NCI-H69 (cell line): ENCODE measurements around the gene ATP1A1.
A peak's percentile ranks its signal among the peaks of the same experiment; 100 is the strongest.

ENCODE experiments used
- DNase-seq: peaks from one replicate; lab custom pipeline; 2025; lab: John Stamatoyannopoulos, UW

The ATP1A1 gene

DNA sequence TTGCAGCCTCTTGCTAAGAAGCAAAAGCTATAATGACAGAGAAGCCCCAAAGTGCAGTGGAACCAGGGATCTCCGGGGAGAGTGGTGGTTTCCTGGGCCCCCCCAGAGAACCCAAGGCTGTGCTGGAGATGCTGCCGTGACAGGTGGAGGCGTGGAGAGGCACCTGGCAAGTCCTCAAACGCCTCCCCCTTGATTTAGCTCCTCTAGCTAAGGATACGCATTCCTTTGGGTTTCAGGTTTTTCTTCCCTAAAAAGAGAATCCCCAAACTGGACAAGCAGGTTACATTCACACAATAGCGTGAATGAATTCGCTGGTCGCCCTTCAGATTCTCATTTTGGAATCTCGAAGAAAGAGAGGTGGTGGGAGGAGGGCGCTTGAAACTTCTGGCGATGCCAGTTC is 853 bp upstream of the ATP1A1 start:
- no peak for DNase-seq

DNA sequence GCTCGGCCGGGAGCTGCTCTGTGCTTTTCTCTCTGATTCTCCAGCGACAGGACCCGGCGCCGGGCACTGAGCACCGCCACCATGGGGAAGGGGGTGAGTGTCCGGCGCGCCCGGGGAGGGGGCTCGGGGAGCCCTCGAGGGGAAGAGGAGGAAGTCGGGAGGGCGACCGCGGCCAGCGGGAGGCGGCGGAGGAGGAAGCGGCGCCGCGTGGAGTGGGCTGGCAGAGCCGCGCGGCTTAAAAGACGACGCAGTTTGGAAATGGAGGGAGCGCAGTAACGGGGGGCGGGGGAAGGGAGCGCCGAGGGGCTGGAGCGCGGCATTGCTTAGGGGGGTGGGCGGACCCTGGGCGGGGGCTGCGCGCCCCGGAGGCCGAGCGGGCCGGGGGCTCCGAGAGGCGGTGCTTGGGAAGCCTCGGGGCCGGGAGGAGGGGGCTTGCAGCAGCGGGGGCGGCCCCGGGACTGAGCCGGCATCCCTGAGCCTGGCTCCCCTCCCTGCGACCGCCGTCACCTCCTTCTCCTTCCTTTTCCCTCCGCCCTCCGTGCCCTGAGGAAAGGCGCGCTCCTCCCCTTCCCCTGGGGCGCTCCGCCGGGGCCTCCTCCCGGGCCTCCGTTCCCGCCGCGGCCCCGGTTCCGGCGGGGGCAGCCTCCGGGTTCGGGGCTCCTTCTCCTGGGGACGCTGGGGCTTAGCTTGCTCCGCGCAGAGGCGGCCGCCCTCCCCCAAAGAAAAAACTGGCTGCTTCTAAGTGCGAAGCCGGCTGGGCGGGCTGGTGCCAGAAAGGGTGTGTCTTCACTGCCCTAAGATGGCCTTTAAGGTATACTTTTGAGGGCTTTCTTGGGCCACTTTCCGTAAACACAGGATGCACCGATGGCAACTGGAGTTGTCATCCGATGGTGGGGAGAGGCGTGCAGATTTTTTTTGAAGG is 648 bp downstream of the ATP1A1 start:
- peak; percentile 75 for DNase-seq

- peak; percentile 51 for DNase-seq
Observed at GRCh38 chr1:116374353-116375147, 1.5 kb downstream of the ATP1A1 start.

DNA sequence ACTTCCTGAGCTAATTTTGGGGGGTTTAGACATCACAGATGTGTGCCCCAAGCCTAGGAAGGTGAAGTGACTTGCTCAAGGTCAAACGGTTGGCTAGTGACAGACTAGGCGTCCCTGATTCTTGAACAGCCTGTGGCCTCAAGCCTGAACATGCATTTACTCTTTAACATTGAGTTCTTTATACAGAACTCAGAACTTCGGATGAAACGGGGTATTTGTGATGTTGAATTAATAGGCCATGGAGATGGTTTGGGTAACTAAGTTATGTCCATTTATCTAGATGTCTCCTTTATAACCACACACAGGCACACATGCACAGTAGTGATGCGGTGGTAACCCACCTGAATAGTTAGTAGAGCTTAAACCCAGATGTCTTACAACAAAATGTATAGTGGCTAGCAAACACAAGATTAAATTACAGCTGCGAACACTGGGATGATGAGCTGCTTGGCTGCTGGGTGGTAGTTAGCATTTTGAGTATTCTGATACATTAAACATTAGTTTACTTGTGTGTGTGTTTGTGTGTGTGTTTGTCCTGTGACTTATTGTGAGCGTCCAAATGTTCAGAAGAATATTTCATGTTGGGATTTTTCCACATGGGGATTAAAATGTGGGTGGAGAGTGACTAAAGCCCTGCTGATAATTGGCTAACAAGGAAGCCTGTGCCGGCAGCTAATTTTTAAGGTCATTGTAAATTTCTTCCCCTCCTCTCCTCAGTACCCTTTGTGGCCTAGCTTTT is 2.3 kb downstream of the ATP1A1 start:
- peak; percentile 24 for DNase-seq

DNA sequence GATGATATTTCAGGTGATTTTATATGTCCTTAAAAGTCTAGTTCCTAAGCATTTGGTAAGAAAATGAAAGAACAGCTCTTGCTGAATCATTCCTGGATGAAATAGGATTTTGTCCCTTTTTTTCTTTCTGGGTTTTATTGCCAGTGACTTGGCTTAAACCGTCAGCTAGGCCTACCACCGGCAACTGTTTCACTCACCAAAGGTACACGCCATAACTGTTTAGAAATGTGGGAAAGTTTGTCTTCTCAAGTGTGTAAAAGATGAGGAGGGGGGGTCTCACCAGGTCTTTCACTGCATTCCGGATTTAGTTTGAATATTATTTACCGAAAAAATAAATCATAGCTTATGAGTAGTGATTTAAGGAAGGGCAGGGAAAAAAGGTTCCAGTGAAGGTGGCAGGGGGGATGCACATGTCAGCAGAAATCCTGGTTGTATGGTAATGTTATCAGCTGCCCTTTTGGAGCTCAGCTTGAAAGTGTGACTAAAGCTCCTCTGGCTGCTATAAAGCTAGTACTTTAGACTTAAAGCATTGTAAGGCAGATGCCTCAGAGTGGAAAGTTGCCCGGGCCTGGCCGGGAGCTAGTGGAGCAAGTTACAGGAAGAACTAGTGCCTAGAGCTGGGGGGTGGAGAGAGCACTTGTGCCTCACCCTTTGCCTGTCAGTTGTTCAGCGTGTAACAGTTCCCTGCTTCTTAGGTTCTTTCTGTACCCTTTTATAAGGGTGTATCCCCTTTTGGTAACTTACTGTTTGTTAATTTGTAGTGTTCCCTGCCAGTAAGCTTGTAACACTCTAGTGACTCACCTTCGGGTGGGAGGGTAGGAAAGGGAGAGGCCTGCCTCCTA is 3.1 kb downstream of the ATP1A1 start:
- peak; percentile 45 for DNase-seq

- no peak for DNase-seq
Observed at GRCh38 chr1:116376729-116377086, 3.7 kb downstream of the ATP1A1 start.

DNA sequence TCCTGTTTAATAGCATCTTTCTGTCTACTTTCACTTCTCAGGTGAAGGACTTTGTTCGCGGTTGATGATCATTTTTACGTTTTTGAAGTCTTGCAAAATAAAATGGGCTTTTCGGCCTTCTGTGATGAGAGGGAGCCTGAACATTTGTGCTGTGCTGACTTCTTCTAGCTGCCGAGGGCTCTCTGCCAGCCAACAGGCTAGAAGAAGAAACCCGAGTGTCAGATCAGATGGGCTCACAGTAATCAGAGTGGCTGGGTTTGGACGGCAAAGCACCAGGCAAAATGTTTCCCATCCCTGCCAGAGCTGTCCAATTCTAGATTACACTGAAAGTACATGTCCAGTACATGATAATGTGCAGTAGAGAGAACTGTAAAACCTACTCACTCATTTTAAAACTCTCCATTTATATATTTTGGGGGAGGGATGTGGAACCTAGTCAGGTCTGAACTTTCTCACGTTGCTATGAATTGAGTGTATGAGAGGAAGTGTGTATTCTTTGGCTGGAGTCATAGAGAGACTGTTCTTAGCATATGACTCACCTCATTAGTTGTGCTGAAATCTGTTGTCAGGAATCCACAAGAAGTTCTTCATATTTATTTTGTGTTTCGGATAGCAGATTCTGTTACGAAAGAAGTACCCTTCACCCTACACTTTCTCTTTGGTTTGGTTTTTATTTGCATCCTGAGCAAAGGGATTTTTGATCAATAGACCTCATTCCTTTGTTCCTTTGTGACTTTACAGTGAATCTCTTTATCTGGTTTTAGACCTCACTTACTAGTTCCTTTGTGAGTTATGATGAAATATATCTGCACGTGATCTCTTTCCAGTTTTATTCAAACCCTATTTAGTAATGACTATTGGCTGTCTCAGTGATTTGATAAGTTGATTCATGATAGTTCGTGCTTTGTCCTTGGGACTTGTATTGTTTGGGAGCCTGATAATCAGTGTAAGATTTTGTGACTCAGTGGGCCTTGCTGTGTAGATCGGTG is 4.8 kb downstream of the ATP1A1 start:
- DNase-seq: peak; percentile 11

DNA sequence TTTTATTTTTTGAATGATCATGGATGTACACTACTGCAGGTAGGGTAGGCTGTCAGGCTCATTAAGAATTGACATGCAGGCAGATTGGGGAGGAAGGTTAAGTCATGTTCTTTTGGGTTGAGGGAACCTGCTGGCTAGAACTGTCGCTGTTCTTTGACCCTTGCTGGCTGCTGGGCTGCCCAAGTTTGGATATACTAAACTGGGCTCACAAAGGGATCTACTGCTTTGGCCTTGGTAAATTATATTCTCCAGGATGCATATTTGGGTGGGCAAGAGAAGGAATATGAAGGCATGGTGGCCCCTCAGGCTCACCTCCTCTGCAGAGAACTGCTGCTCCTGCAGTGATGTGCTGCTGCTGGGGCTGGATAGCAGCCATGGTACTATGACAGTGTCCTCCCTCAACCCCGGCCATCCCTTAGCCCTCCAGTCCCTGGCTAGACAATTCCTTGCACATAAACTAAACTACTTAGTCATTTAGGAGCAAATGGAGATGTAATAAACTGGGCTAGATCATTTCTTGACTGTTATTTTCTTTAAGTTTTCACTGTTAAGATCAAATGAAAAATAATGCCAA is 6.1 kb downstream of the ATP1A1 start:
- DNase-seq: no peak

GRCh38 chr1:116379674-116380498 is 6.8 kb downstream of the ATP1A1 start:
- DNase-seq: no peak

DNA sequence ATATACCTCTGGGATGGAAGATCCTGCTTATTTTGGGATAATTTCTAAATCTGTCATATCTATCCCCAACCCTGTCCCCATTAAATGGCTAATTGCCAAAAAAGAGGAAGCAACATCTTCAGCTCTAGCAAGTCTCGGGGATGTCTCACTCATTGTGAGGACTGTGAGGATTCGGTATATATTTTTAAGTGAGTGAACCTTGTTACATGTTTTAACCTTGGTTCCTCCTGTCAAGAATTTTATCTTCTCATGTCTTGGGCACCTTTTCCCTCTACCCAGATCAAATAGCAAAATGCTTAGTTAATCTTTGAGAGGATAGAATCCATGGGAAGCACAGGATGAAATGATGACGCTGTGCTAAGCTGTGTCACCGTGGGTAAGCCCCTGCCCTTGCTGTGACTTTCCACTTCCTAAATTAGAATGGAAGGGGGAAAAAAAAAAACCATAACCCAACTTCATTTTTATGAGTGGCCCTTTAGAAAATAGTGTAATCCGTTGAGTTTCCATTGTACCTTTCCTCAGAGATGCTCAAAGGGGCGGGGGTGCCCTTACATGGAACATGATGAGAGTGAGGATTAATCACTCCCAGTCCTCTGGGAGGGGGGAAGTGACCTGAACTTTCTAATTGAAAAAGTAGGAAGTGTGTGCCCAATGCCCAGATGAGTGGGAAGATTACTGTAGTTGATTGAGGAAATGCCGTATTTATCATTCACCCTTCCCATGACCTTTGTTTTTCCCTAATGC is 7.6 kb downstream of the ATP1A1 start:
- no peak for DNase-seq

DNA sequence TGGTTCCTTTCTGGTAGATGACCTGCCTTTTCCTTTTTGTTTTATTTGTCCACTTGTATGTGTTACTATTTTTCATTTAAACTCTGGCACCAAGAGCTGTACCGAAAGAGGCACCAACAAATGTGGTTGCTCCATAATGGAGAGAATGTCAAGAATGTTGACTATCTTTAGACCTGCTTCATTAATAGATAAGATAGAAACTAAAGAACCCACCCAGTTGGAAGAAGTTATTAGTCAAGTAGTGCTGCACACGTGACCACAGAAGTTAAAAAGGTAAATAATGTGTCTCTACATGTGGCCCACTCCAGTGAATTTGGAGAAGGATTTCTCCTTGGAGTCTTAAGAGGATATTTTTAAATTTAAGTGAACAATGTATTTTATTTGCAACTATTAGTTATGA is 9.3 kb downstream of the ATP1A1 start:
- DNase-seq: no peak

DNA sequence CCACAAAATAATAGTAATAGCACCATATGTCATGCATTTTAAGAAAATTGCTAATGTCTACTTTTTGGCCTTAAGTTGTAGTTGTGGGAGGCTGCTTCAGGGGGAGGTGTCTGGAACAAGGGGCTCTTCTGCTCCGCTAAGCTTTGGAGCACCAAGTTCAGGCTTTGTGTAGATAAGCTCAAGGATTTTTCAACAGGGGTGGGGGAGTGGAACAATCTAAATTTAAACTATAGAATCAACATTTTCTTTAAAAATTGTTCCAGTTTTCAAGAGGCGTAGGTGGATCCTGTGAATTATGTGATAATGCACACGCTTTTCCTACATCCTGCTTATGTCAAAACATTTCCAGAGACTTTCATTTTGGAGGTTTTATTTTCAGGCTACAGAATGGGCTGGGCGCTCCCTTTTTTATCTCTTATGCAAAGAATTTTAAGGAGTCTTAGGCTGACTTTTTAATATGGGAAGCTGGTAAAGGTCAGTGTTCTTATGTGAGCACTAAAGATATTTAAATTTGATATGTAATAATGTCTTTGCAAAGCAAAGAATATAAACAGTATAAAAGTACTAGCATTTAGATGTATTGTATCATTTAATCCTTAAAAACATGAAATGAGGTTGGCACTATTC is 9.9 kb downstream of the ATP1A1 start:
- no peak for DNase-seq

DNA sequence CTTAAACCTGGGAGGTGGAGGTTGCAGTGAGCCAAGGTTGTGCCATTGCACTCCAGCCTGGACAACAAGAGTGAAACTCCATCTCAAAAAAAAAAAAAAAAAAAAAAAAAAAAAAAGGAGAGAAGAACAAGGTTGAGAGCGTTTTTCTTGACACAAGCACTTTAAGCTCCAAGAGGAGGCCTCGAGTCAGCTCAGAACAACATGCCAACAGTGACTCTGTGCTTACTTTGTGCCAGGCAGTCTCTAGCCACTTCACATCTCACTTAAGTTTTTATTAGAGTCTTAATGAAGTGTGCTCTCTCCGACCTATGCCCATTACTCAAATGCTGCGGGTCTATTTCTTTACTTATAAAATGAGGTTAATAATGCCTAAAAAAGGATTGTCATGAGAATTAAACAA is 13.0 kb downstream of the ATP1A1 start:
- no peak for DNase-seq

DNA sequence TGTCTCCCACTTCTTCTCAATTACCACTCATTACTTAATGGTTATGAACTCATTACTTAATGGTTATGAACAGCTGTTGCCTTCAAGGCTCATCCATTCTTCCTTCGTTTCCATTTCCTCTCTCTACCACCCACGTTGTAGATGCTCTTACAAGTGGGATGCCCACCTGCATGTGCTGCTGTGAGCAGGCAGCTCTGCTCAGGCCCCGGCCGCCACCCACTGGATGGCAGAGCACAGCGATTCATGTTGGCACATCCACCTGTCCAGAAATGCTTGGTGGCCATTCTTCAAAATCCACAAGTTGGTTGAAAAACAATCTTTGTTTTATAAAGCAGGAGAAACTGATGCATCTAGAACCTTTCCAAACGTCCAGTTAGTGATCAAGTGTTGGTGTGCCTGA is 14.5 kb downstream of the ATP1A1 start:
- DNase-seq: no peak

DNA sequence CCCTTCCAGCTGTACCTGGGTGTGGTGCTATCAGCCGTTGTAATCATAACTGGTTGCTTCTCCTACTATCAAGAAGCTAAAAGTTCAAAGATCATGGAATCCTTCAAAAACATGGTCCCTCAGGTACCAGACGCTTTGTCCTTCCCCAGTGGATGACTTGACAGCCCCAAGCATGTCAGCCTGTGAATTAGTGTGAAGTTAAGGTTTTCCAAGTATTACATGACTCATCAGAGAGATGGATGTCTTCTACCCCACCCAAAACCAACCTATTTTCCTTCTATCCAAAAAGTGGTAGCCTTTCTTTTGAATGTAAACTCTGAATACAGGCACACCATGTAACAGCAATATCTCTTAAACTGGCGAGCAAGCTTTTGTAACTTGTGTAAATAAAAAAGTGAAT is 15.1 kb downstream of the ATP1A1 start:
- DNase-seq: no peak

GRCh38 chr1:116389013-116389412 is 16.0 kb downstream of the ATP1A1 start:
- DNase-seq: no peak

- no peak for DNase-seq
Observed at GRCh38 chr1:116389686-116390085, 16.6 kb downstream of the ATP1A1 start.

DNA sequence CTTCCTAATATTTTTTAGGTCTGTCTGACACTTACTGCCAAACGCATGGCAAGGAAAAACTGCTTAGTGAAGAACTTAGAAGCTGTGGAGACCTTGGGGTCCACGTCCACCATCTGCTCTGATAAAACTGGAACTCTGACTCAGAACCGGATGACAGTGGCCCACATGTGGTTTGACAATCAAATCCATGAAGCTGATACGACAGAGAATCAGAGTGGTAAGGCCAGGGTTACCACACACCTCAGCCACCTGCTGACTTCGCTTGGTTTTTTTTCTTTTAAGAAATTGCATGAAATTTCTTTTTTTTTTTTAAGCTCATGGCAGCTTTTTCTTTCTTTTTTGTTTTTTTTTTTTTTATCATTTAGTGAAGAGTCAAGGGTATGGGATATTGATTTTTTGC is 17.2 kb downstream of the ATP1A1 start:
- DNase-seq: no peak
